MM.1S (cell line): ENCODE results near the gene PODNL1.

ENCODE experiments used
- CTCF ChIP-seq: fragments of 300-600 bp; sonication (generic); IDR thresholded peaks from 2 replicates; pipeline ENCODE4 v1.5.1; 2016; ENCODE audit warnings: antibody characterized with exemption, low read length, mixed read lengths
- EZH2 ChIP-seq: fragments of 300-600 bp; sonication (generic); optimal IDR thresholded peaks from 2 replicates; pipeline ENCODE3; 2017; ENCODE audit warnings: low read depth, mild to moderate bottlenecking, antibody characterized with exemption, low read length, mixed read lengths

- no peak for TF ChIP-seq CTCF
- no peak for TF ChIP-seq EZH2
Observed at GRCh38 chr19:13937479-13938300, 527 bp downstream of the PODNL1 start.
